Neuronal stem cell (in vitro differentiated cells): Measurements from ENCODE around the gene STRC.
"Not testable (repeated sequence)": the region's sequence is repeated elsewhere in the genome, so short reads cannot be mapped to it uniquely, and the experiment has no call there.

Experiments used
- DNase-seq: peaks from one replicate; pipeline ENCODE4 v3.0.0-alpha.2; 2013; ENCODE audit warnings: low spot score
- H2AFZ ChIP-seq: one replicate; pipeline ENCODE4 v1.6.1; 2013; ENCODE audit warnings: mild to moderate bottlenecking, low read length, inconsistent platforms
- H2AK5ac ChIP-seq: 2 replicates; pipeline ENCODE4 v1.6.1; 2013; ENCODE audit warnings: low read depth, mild to moderate bottlenecking, inconsistent platforms, low read length, moderate library complexity, mixed read lengths
- H2BK120ac ChIP-seq: 2 replicates; pipeline ENCODE4 v1.6.1; 2013; ENCODE audit warnings: low read depth, mild to moderate bottlenecking, inconsistent platforms, low read length, moderate library complexity, mixed read lengths
- H2BK12ac ChIP-seq: one replicate; pipeline ENCODE4 v1.6.1; 2013; ENCODE audit warnings: low read length, inconsistent platforms
- H2BK15ac ChIP-seq: 2 replicates; pipeline ENCODE4 v1.6.1; 2013; ENCODE audit warnings: mild to moderate bottlenecking, low read length, inconsistent platforms, mixed read lengths
- H2BK5ac ChIP-seq: one replicate; pipeline ENCODE4 v1.6.1; 2013; ENCODE audit warnings: inconsistent platforms, mild to moderate bottlenecking, low read length, moderate library complexity
- H3K14ac ChIP-seq: one replicate; pipeline ENCODE4 v1.6.1; 2013; ENCODE audit warnings: low read length, inconsistent platforms
- H3K18ac ChIP-seq: 2 replicates; pipeline ENCODE4 v1.6.1; 2013; ENCODE audit warnings: low read length, inconsistent platforms
- H3K23ac ChIP-seq: 2 replicates; pipeline ENCODE4 v1.6.1; 2013; ENCODE audit warnings: low read depth, mild to moderate bottlenecking, mixed read lengths, low read length, inconsistent platforms; ENCODE audit not compliant: poor library complexity
- H3K27ac ChIP-seq: replicated peaks from 3 replicates; pipeline ENCODE4 v1.5.1; 2013; ENCODE audit warnings: low read length, inconsistent platforms
- H3K27me3 ChIP-seq, 3 experiments: 2 replicates each; pipeline ENCODE4 v1.6.1; 2013; ENCODE audit warnings: low read length in 3 of 3, mild to moderate bottlenecking in 2 of 3, inconsistent platforms in 1 of 3, low read depth in 1 of 3, mixed read lengths in 1 of 3, moderate library complexity in 1 of 3; ENCODE audit not compliant: control insufficient read depth in 3 of 3, insufficient read depth in 3 of 3
- H3K36me3 ChIP-seq, 2 donors: replicated peaks in 1 of 2; 2 replicates each; pipeline ENCODE4 v1.6.1; 2013; ENCODE audit warnings: low read length in 2 of 2; ENCODE audit not compliant: control insufficient read depth in 2 of 2, insufficient read depth in 2 of 2
- H3K4ac ChIP-seq: 2 replicates; pipeline ENCODE4 v1.6.1; 2013; ENCODE audit warnings: inconsistent platforms, mild to moderate bottlenecking, low read length, moderate library complexity
- H3K4me1 ChIP-seq, 2 donors: 1 replicate in 1 of 2; 2 replicates in 1 of 2; pipeline ENCODE4 v1.6.1; 2013; ENCODE audit warnings: low read length in 2 of 2, low read depth in 1 of 2; ENCODE audit not compliant: control insufficient read depth in 2 of 2, insufficient read depth in 1 of 2
- H3K4me2 ChIP-seq: one replicate; pipeline ENCODE4 v1.6.1; 2013; ENCODE audit warnings: mild to moderate bottlenecking, low read length, inconsistent platforms; ENCODE audit not compliant: insufficient read depth, poor library complexity, severe bottlenecking
- H3K4me3 ChIP-seq, 2 donors: 2 replicates each; pipeline ENCODE4 v1.5.1; 2013; ENCODE audit warnings: low read length in 2 of 2, mild to moderate bottlenecking in 2 of 2, inconsistent platforms in 1 of 2, moderate library complexity in 1 of 2
- H3K79me1 ChIP-seq: one replicate; pipeline ENCODE4 v1.6.1; 2013; ENCODE audit warnings: low read depth, mild to moderate bottlenecking, inconsistent platforms, low read length, moderate library complexity
- H3K9ac ChIP-seq: one replicate; pipeline ENCODE4 v1.6.1; 2013; ENCODE audit warnings: mild to moderate bottlenecking, low read depth, low read length, inconsistent platforms; ENCODE audit not compliant: poor library complexity
- H3K9me3 ChIP-seq, 2 donors: replicated peaks in 1 of 2; 2 replicates each; pipeline versions ENCODE3 to v1.6.1; 2013; ENCODE audit warnings: low read length in 2 of 2, mild to moderate bottlenecking in 2 of 2, inconsistent platforms in 1 of 2, low read depth in 1 of 2, mixed read lengths in 1 of 2, moderate library complexity in 1 of 2; ENCODE audit not compliant: control insufficient read depth in 2 of 2, insufficient read depth in 1 of 2
- H4K8ac ChIP-seq: one replicate; pipeline ENCODE4 v1.6.1; 2013; ENCODE audit warnings: low read depth, mild to moderate bottlenecking, inconsistent platforms, low read length, moderate library complexity
- H4K91ac ChIP-seq: one replicate; pipeline ENCODE4 v1.6.1; 2013; ENCODE audit warnings: low read length, low read depth, mild to moderate bottlenecking, inconsistent platforms; ENCODE audit not compliant: poor library complexity
- WGBS, 2 donors: extraction: QIAGEN DNeasy Blood & Tissue Kit; methylation state at CpG; one replicate each; pipeline ENCODE4 v1.1.7; 2013; ENCODE audit warnings: missing lambda C conversion rate in 2 of 2, mixed read lengths in 1 of 2; ENCODE audit not compliant: insufficient read length in 2 of 2, insufficient replicate concordance in 1 of 2; ENCODE audit errors: extremely low coverage in 2 of 2; 5-methylcytosine and 5-hydroxymethylcytosine counted together

The STRC gene

DNA sequence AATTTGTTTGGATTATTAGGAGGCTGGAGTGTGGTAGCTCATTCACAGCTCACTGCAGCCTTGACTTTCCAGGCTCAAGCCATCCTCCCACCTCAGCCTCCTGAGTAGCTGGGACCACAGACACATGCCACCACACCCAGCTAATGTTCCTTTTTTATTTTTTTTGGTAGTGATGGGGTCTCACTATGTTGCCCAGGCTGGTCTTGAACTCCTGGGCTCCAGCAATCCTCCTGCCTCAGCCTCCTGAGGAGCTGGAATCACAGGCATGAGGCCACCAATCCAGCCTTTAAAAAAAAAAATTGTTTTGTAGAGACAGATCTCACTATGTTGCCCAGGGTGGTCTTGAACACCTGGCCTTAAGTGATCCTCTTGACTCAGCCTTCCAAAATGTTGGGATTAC, 8.3 kb upstream of the STRC start:
- not testable (repeated sequence) for H4K91ac ChIP-seq, H3K4ac ChIP-seq, H3K4me2 ChIP-seq

DNA sequence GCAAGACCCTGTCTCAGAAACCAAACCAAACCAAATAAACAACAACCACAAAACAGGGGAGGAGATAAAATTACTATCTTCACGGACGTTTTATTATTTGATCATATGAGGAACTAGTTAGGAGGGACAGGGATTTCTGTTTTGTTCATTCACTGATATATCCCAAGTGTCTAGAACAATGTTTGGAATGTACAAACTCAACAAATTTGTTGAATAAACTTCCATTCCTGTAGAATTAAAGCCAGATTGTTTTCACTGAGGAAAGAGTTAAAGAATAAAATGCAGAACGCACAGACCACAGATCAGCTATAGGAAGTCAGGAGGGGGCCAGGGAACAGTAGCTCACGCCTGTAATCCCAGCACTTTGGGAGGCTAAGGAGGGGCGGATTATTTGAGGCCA, 6.5 kb upstream of the STRC start:
- Histone ChIP-seq H2BK5ac (no peak overlapping the region), H4K91ac (no peak overlapping the region), H3K4me3 (no peak overlapping the region), H3K23ac (no peak overlapping the region), H3K27me3 (no peaks in the 10 kb centered on the region), H3K14ac (no peak overlapping the region), H3K79me1 (no peaks in the 10 kb centered on the region), H3K4me2 (no peak overlapping the region), H2BK12ac (no peak overlapping the region), H3K27ac (no peak overlapping the region), H3K4ac (no peak overlapping the region), H2BK120ac (no peak overlapping the region), H2AK5ac (no peak overlapping the region), H3K9ac (no peak overlapping the region), H2BK15ac (no peak overlapping the region), H3K36me3 (no peaks in the 10 kb centered on the region), H3K4me1 (no peaks in the 10 kb centered on the region), H4K8ac (no peak overlapping the region), H2AFZ (no peak overlapping the region), H3K18ac (no peak overlapping the region), H3K9me3 (no peaks in the 10 kb centered on the region)
- no CpG with 5 or more reads among the region's 5 CpGs for whole genome bisulfite sequencing, 2 donors
- no peak for DNase-seq

More for the DNA sequence above, 8.3 kb upstream of the STRC start:
- not testable (repeated sequence) for H3K4me1 ChIP-seq, DNase-seq, H3K14ac ChIP-seq, H3K23ac ChIP-seq, H3K79me1 ChIP-seq, H2BK12ac ChIP-seq, H2AK5ac ChIP-seq, H4K8ac ChIP-seq, H3K27me3 ChIP-seq, H3K36me3 ChIP-seq, H3K9ac ChIP-seq, H3K27ac ChIP-seq, H2BK120ac ChIP-seq, H3K9me3 ChIP-seq, H2AFZ ChIP-seq, H2BK15ac ChIP-seq, H3K4me3 ChIP-seq, H2BK5ac ChIP-seq, H3K18ac ChIP-seq

DNA sequence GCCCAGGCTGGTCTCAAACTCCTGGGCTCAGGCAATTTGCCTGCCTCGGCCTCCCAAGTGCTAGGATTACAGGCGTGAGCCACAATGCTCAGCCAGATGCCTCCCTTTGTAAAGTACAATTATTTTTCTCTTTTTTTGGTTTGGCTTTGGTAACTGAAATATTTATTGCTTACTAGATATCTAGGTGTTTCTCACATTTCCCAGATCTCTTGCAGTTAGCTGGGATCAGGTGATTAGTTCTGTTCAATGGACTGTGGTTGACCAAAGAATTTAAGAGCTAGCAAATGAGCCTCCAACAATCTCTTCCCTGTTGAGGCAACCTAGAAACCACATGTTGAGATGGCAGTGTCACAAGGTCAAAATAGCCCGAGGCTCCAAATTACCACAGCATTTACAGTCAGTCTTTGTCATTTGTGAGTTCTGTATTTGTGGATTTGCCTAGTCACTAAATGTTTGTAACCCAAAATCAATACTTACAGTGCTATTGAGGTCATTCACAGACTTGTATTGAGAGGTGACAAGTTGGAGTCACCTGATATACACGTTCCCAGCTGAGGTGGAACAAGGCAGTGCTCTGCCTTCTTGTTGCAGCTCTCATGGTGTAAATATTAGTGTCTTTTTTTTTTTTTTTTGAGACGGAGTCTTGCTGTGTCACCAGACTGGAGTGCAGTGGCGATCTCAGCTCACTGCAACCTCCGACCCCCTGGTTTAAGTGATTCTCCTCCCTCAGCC, 3.6 kb upstream of the STRC start:
- H3K4me2 ChIP-seq, H3K14ac ChIP-seq, H2BK12ac ChIP-seq, H3K4me1 ChIP-seq, H3K18ac ChIP-seq, H2BK15ac ChIP-seq, H3K36me3 ChIP-seq, DNase-seq, H4K8ac ChIP-seq, H3K23ac ChIP-seq, H2BK5ac ChIP-seq, H3K27ac ChIP-seq, H3K27me3 ChIP-seq, H2BK120ac ChIP-seq, H3K4ac ChIP-seq, H2AK5ac ChIP-seq, H3K9me3 ChIP-seq, H3K9ac ChIP-seq, H3K79me1 ChIP-seq, H2AFZ ChIP-seq, H3K4me3 ChIP-seq, H4K91ac ChIP-seq: not testable (repeated sequence)
- WGBS, 2 donors: no CpG with 5 or more reads among the region's 7 CpGs

DNA sequence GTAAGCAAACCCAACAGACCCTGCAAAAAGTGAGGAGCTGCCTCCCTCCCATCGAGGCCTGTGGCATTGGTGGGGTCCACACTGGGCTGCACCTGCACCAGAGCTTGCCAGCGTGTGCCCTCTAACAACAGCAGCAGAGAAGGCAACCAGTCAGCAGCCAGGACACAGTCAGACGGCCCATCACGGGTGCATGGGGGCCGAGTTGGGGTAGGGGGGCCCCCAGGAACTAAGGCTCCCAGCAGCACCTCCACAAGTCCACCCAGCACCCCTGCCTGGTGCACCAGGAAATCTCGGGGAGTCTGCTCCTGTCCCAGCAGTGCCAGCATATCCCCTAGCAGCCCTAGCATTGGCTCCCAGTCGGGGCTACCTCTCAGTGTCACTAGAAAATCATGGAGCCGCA, 850 bp downstream of the STRC start:
- H2BK120ac ChIP-seq: not testable (repeated sequence)

More for the DNA sequence above, 850 bp downstream of the STRC start:
- not testable (repeated sequence) for H3K4me2 ChIP-seq, H3K23ac ChIP-seq, H3K9ac ChIP-seq, H4K91ac ChIP-seq, H2AFZ ChIP-seq, H3K27me3 ChIP-seq, H2BK12ac ChIP-seq, H4K8ac ChIP-seq, H2BK5ac ChIP-seq, H3K79me1 ChIP-seq, H2BK15ac ChIP-seq, H3K4ac ChIP-seq, H3K14ac ChIP-seq, H3K4me1 ChIP-seq, DNase-seq, H3K27ac ChIP-seq, H2AK5ac ChIP-seq, H3K18ac ChIP-seq, H3K9me3 ChIP-seq, H3K4me3 ChIP-seq, H3K36me3 ChIP-seq
- WGBS, 2 donors: no CpG with 5 or more reads among the region's 8 CpGs
